ENCODE measurements around the gene WLS.

DNA sequence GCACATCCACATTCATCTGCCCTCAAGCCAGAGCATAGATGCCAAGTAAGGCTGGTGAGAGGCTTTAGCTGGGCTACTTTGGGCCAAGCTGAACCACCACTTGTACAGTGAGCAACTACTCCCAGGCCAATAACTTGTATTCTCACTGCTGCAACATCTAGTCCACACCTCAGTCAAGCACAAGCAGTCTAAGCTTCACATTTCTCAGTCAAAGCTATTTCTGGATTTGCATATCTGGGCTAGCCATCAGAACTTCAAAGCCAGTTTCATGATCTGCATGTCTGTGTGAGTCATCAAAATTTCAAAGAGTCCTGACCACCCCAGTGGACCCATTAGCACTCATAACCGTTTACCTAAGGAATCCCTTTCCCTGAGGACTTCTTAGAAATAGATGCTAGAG lies 104.2 kb downstream of the WLS start:
- TF ChIP-seq, protein P1, sequence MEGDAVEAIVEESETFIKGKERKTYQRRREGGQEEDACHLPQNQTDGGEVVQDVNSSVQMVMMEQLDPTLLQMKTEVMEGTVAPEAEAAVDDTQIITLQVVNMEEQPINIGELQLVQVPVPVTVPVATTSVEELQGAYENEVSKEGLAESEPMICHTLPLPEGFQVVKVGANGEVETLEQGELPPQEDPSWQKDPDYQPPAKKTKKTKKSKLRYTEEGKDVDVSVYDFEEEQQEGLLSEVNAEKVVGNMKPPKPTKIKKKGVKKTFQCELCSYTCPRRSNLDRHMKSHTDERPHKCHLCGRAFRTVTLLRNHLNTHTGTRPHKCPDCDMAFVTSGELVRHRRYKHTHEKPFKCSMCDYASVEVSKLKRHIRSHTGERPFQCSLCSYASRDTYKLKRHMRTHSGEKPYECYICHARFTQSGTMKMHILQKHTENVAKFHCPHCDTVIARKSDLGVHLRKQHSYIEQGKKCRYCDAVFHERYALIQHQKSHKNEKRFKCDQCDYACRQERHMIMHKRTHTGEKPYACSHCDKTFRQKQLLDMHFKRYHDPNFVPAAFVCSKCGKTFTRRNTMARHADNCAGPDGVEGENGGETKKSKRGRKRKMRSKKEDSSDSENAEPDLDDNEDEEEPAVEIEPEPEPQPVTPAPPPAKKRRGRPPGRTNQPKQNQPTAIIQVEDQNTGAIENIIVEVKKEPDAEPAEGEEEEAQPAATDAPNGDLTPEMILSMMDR (conservative IDR thresholded peaks at IDR 0.05; ENCODE audit: low read depth in 2 of 2): no peak
- TF ChIP-seq EZH2 (IDR thresholded peaks at IDR 0.05; ENCODE audit: low read depth, unreplicated experiment) (no peak), EZH2phosphoT487 (IDR thresholded peaks at IDR 0.05; ENCODE audit: unreplicated experiment) (no peak), POLR2AphosphoS5 (IDR thresholded peaks at IDR 0.05; ENCODE audit: low read depth) (no peak), NANOG (IDR thresholded peaks at IDR 0.05; ENCODE audit: borderline replicate concordance) (no peak), CREB1 (CRISPR knock-in tag; IDR thresholded peaks at IDR 0.05; ENCODE audit: low read depth) (no peak)
- TF ChIP-seq, protein P2, sequence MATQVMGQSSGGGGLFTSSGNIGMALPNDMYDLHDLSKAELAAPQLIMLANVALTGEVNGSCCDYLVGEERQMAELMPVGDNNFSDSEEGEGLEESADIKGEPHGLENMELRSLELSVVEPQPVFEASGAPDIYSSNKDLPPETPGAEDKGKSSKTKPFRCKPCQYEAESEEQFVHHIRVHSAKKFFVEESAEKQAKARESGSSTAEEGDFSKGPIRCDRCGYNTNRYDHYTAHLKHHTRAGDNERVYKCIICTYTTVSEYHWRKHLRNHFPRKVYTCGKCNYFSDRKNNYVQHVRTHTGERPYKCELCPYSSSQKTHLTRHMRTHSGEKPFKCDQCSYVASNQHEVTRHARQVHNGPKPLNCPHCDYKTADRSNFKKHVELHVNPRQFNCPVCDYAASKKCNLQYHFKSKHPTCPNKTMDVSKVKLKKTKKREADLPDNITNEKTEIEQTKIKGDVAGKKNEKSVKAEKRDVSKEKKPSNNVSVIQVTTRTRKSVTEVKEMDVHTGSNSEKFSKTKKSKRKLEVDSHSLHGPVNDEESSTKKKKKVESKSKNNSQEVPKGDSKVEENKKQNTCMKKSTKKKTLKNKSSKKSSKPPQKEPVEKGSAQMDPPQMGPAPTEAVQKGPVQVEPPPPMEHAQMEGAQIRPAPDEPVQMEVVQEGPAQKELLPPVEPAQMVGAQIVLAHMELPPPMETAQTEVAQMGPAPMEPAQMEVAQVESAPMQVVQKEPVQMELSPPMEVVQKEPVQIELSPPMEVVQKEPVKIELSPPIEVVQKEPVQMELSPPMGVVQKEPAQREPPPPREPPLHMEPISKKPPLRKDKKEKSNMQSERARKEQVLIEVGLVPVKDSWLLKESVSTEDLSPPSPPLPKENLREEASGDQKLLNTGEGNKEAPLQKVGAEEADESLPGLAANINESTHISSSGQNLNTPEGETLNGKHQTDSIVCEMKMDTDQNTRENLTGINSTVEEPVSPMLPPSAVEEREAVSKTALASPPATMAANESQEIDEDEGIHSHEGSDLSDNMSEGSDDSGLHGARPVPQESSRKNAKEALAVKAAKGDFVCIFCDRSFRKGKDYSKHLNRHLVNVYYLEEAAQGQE (IDR thresholded peaks at IDR 0.05; ENCODE audit: unreplicated experiment): no peak
- TF ChIP-seq, protein P3, sequence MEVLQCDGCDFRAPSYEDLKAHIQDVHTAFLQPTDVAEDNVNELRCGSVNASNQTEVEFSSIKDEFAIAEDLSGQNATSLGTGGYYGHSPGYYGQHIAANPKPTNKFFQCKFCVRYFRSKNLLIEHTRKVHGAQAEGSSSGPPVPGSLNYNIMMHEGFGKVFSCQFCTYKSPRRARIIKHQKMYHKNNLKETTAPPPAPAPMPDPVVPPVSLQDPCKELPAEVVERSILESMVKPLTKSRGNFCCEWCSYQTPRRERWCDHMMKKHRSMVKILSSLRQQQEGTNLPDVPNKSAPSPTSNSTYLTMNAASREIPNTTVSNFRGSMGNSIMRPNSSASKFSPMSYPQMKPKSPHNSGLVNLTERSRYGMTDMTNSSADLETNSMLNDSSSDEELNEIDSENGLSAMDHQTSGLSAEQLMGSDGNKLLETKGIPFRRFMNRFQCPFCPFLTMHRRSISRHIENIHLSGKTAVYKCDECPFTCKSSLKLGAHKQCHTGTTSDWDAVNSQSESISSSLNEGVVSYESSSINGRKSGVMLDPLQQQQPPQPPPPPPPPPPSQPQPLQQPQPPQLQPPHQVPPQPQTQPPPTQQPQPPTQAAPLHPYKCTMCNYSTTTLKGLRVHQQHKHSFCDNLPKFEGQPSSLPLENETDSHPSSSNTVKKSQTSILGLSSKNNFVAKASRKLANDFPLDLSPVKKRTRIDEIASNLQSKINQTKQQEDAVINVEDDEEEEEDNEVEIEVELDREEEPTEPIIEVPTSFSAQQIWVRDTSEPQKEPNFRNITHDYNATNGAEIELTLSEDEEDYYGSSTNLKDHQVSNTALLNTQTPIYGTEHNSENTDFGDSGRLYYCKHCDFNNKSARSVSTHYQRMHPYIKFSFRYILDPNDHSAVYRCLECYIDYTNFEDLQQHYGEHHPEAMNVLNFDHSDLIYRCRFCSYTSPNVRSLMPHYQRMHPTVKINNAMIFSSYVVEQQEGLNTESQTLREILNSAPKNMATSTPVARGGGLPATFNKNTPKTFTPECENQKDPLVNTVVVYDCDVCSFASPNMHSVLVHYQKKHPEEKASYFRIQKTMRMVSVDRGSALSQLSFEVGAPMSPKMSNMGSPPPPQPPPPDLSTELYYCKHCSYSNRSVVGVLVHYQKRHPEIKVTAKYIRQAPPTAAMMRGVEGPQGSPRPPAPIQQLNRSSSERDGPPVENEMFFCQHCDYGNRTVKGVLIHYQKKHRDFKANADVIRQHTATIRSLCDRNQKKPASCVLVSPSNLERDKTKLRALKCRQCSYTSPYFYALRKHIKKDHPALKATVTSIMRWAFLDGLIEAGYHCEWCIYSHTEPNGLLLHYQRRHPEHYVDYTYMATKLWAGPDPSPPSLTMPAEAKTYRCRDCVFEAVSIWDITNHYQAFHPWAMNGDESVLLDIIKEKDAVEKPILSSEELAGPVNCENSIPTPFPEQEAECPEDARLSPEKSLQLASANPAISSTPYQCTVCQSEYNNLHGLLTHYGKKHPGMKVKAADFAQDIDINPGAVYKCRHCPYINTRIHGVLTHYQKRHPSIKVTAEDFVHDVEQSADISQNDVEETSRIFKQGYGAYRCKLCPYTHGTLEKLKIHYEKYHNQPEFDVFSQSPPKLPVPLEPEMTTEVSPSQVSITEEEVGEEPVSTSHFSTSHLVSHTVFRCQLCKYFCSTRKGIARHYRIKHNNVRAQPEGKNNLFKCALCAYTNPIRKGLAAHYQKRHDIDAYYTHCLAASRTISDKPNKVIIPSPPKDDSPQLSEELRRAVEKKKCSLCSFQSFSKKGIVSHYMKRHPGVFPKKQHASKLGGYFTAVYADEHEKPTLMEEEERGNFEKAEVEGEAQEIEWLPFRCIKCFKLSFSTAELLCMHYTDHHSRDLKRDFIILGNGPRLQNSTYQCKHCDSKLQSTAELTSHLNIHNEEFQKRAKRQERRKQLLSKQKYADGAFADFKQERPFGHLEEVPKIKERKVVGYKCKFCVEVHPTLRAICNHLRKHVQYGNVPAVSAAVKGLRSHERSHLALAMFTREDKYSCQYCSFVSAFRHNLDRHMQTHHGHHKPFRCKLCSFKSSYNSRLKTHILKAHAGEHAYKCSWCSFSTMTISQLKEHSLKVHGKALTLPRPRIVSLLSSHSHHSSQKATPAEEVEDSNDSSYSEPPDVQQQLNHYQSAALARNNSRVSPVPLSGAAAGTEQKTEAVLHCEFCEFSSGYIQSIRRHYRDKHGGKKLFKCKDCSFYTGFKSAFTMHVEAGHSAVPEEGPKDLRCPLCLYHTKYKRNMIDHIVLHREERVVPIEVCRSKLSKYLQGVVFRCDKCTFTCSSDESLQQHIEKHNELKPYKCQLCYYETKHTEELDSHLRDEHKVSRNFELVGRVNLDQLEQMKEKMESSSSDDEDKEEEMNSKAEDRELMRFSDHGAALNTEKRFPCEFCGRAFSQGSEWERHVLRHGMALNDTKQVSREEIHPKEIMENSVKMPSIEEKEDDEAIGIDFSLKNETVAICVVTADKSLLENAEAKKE (CRISPR knock-in tag; IDR thresholded peaks at IDR 0.05): no peak
